Endodermal cell (in vitro differentiated cells): ENCODE data around the gene DOCK8. TPM values are rescaled to one million over a fixed set of nuclear protein-coding genes. Genes with fewer than 3 reads are reported as not detected.

Source experiments
- DNase-seq: peaks from one replicate; pipeline ENCODE4 v3.0.0-alpha.2; 2017
- H3K27ac ChIP-seq: 2 replicates; pipeline ENCODE4 v1.5.1; 2013; ENCODE audit warnings: mild to moderate bottlenecking, low read depth, low read length, moderate library complexity
- H3K27me3 ChIP-seq: 2 replicates; pipeline ENCODE4 v1.6.1; 2013; ENCODE audit warnings: mild to moderate bottlenecking, low read length, moderate library complexity; ENCODE audit not compliant: insufficient read depth, control insufficient read depth, poor library complexity, severe bottlenecking
- H3K36me3 ChIP-seq: 2 replicates; pipeline ENCODE4 v1.7.0; 2013; ENCODE audit warnings: mild to moderate bottlenecking, low read length, moderate library complexity; ENCODE audit not compliant: control insufficient read depth, insufficient read depth
- H3K4me1 ChIP-seq: one replicate; pipeline ENCODE4 v1.7.0; 2013; ENCODE audit warnings: low read length; ENCODE audit not compliant: control insufficient read depth, insufficient read depth
- H3K4me3 ChIP-seq: 2 replicates; pipeline ENCODE4 v1.5.1; 2013; ENCODE audit warnings: mild to moderate bottlenecking, low read length, moderate library complexity
- H3K9ac ChIP-seq: 2 replicates; pipeline ENCODE4 v1.6.1; 2013; ENCODE audit warnings: mild to moderate bottlenecking, low read length, moderate library complexity; ENCODE audit not compliant: poor library complexity, severe bottlenecking; ENCODE audit errors: extremely low read depth
- H3K9me3 ChIP-seq: 2 replicates; pipeline ENCODE4 v1.6.1; 2013; ENCODE audit warnings: mild to moderate bottlenecking, low read length, moderate library complexity; ENCODE audit not compliant: control insufficient read depth
- H3K27ac Mint-ChIP-seq: 2 replicates; pipeline ENCODE4 v1.8.0; 2020; ENCODE audit warnings: mixed read lengths
- H3K27me3 Mint-ChIP-seq: 2 replicates; pipeline ENCODE4 v1.8.0; 2021; ENCODE audit warnings: mild to moderate bottlenecking, mixed read lengths; ENCODE audit not compliant: insufficient read depth
- H3K36me3 Mint-ChIP-seq: 2 replicates; pipeline ENCODE4 v1.8.0; 2020; ENCODE audit warnings: low read depth, mixed read lengths
- H3K4me1 Mint-ChIP-seq: 2 replicates; pipeline ENCODE4 v1.8.0; 2020; ENCODE audit warnings: mixed read lengths
- H3K4me3 Mint-ChIP-seq: 2 replicates; pipeline ENCODE4 v1.8.0; 2020; ENCODE audit warnings: mild to moderate bottlenecking, moderate library complexity, mixed read lengths
- H3K9me3 Mint-ChIP-seq: 2 replicates; pipeline ENCODE4 v1.8.0; 2020; ENCODE audit warnings: mild to moderate bottlenecking, mixed read lengths
- WGBS, 2 experiments: methylation state at CpG; one replicate each; pipeline versions ENCODE4 v1.1.5 to v1.1.7; 2013; ENCODE audit warnings: missing lambda C conversion rate in 2 of 2, mixed read lengths in 1 of 2; ENCODE audit not compliant: insufficient coverage in 1 of 2, insufficient read length in 1 of 2; 5-methylcytosine and 5-hydroxymethylcytosine counted together
- total RNA-seq, 2 donors: library from RNA; stranded (reverse); fragmentation: NEBNext Ultra II Directional in 1 of 2; extraction: Animal tissue kit (Norgen Biotek cat#: 25700) in 1 of 2; gene quantifications; 2 replicates in 1 of 2; 3 replicates in 1 of 2; pipeline ENCODE4 v1.2.1, GENCODE V29; 2021
- TF ChIP-seq, protein P1 (sequence below): fragments of 200-600 bp; sonication (generic); conservative IDR thresholded peaks from 2 replicates; pipeline ENCODE4 v1.5.0; 2021; ENCODE audit warnings: antibody characterized with exemption, mild to moderate bottlenecking

Gene DOCK8
- total RNA-seq, 2 donors from 2014 or later: 26.9 to 28.1 TPM

DNA sequence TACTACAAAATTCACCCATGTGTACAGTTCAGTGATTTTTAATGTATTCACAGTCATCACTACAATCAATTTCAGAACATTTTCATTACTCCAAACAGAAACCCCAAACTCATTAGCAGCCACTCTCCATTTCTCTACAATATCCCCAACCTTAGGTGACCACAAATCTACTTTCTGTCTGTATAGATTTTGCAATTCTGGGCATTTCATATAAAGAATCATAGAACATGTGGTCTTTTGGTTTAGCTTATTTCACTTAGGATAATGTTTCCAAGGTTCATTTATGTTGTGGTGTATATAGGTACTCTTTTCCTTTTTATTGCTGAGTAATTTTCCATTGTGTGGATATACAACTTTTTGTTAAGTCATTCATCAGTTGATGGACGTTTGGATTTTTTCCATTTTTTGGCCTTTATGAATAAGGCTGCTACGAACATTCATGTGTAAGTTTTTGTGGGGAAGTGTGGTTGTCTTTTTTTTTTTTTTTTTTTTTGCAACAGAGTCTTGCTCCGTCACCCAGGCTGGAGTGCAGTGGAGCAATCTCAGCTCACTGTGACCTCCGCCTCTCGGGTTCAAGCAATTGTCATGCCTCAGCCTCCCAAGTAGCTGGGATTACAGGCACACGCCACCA is 54.5 kb downstream of the DOCK8 start:
- H3K27me3 Mint-ChIP-seq: peaks cover 3% of the 10 kb centered on the region
- Histone ChIP-seq H3K4me1 (peaks cover 6% of the 10 kb centered on the region), H3K4me3 (no peak overlapping the region), H3K27ac (no peak overlapping the region), H3K27me3 (no peaks in the 10 kb centered on the region), H3K9me3 (peaks cover 10% of the 10 kb centered on the region), H3K36me3 (peaks cover 3% of the 10 kb centered on the region), H3K9ac (no peak overlapping the region)
- no peak overlapping the region for H3K27ac Mint-ChIP-seq
- H3K4me1 Mint-ChIP-seq: peaks cover 14% of the 10 kb centered on the region
- H3K9me3 Mint-ChIP-seq: peaks cover 4% of the 10 kb centered on the region
- H3K36me3 Mint-ChIP-seq: peaks cover 18% of the 10 kb centered on the region
- TF ChIP-seq, protein P1, sequence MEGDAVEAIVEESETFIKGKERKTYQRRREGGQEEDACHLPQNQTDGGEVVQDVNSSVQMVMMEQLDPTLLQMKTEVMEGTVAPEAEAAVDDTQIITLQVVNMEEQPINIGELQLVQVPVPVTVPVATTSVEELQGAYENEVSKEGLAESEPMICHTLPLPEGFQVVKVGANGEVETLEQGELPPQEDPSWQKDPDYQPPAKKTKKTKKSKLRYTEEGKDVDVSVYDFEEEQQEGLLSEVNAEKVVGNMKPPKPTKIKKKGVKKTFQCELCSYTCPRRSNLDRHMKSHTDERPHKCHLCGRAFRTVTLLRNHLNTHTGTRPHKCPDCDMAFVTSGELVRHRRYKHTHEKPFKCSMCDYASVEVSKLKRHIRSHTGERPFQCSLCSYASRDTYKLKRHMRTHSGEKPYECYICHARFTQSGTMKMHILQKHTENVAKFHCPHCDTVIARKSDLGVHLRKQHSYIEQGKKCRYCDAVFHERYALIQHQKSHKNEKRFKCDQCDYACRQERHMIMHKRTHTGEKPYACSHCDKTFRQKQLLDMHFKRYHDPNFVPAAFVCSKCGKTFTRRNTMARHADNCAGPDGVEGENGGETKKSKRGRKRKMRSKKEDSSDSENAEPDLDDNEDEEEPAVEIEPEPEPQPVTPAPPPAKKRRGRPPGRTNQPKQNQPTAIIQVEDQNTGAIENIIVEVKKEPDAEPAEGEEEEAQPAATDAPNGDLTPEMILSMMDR: no peak
- no peak overlapping the region for H3K4me3 Mint-ChIP-seq
- WGBS, 2 experiments: 92% methylated on average over 6 of the region's 6 CpGs; no CpG with 5 or more reads in 1 of the 2 experiments
- no peak for DNase-seq

- WGBS, 2 experiments: 83 to 97% methylated on average over 1 to 2 of the region's 2 CpGs
- TF ChIP-seq, protein P1: no peak
- H3K4me3 Mint-ChIP-seq: no peak overlapping the region
- peaks cover 4% of the 10 kb centered on the region for H3K9me3 Mint-ChIP-seq
- Histone ChIP-seq H3K9ac (no peak overlapping the region), H3K4me3 (no peak overlapping the region), H3K27me3 (no peaks in the 10 kb centered on the region), H3K4me1 (peaks cover 4% of the 10 kb centered on the region), H3K9me3 (peaks cover 10% of the 10 kb centered on the region), H3K27ac (no peak overlapping the region), H3K36me3 (peaks cover 3% of the 10 kb centered on the region)
- H3K27me3 Mint-ChIP-seq: peaks cover 3% of the 10 kb centered on the region
- peaks cover 8% of the 10 kb centered on the region for H3K4me1 Mint-ChIP-seq
- H3K36me3 Mint-ChIP-seq: peaks cover 20% of the 10 kb centered on the region
- no peak for DNase-seq
- no peak overlapping the region for H3K27ac Mint-ChIP-seq
Observed at GRCh38 chr9:270657-271237, 56.1 kb downstream of the DOCK8 start.

- TF ChIP-seq, protein P1: no peak
- H3K4me1 Mint-ChIP-seq: peaks cover 8% of the 10 kb centered on the region
- no peak overlapping the region for H3K4me3 ChIP-seq
- H3K4me3 Mint-ChIP-seq: no peak overlapping the region
- peaks cover 6% of the 10 kb centered on the region for H3K36me3 ChIP-seq
- peaks cover 3% of the 10 kb centered on the region for H3K27me3 Mint-ChIP-seq
- no peak overlapping the region for H3K27ac ChIP-seq
- H3K4me1 ChIP-seq: peaks cover 4% of the 10 kb centered on the region
- 79 to 86% methylated on average over 12 to 17 of the region's 17 CpGs for WGBS, 2 experiments
- peaks cover 10% of the 10 kb centered on the region for H3K9me3 ChIP-seq
- H3K9me3 Mint-ChIP-seq: peaks cover 4% of the 10 kb centered on the region
- peaks cover 20% of the 10 kb centered on the region for H3K36me3 Mint-ChIP-seq
- H3K27ac Mint-ChIP-seq: no peak overlapping the region
- no peak overlapping the region for H3K9ac ChIP-seq
- DNase-seq: no peak
- no peaks in the 10 kb centered on the region for H3K27me3 ChIP-seq
Observed at GRCh38 chr9:272251-273213, 57.9 kb downstream of the DOCK8 start.
